CD14-positive monocyte (primary cell): Measurements from ENCODE around the gene PMFBP1. TPM values are rescaled to one million over a fixed set of nuclear protein-coding genes. Genes with fewer than 3 reads are reported as not detected.

ENCODE experiments used
- DNase-seq, 3 donors: peaks; one replicate each; pipeline ENCODE4 v3.0.0-alpha.2; 2011 to 2022
- H2AFZ ChIP-seq: 2 replicates; pipeline ENCODE4 v1.6.0; 2012; ENCODE audit warnings: mild to moderate bottlenecking, low read depth, low read length, inconsistent platforms; ENCODE audit not compliant: insufficient read depth, poor library complexity, severe bottlenecking
- H3K27ac ChIP-seq, 2 donors: 1 replicate in 1 of 2; 2 replicates in 1 of 2; pipeline ENCODE4 v1.5.1; 2012 to 2013; ENCODE audit warnings: low read length in 2 of 2, control low read depth in 1 of 2, inconsistent platforms in 1 of 2, low read depth in 1 of 2, mild to moderate bottlenecking in 1 of 2
- H3K27me3 ChIP-seq, 2 donors: one replicate each; pipeline versions ENCODE4 v1.6.0 to v1.6.1; 2011 to 2013; ENCODE audit warnings: low read length in 2 of 2; ENCODE audit not compliant: control insufficient read depth in 2 of 2, insufficient read depth in 2 of 2
- H3K36me3 ChIP-seq, 2 donors: replicated peaks in 1 of 2; 1 replicate in 1 of 2; 2 replicates in 1 of 2; pipeline versions ENCODE4 v1.5.1 to v1.6.1; 2012 to 2013; ENCODE audit warnings: low read length in 2 of 2, control low read depth in 1 of 2, inconsistent platforms in 1 of 2, mild to moderate bottlenecking in 1 of 2; ENCODE audit not compliant: insufficient read depth in 2 of 2, control insufficient read depth in 1 of 2
- H3K4me1 ChIP-seq, 2 donors: 1 replicate in 1 of 2; 2 replicates in 1 of 2; pipeline versions ENCODE4 v1.5.1 to v1.6.1; 2012 to 2013; ENCODE audit warnings: low read length in 2 of 2, control low read depth in 1 of 2, inconsistent platforms in 1 of 2, mild to moderate bottlenecking in 1 of 2, moderate library complexity in 1 of 2; ENCODE audit not compliant: insufficient read depth in 2 of 2, control insufficient read depth in 1 of 2
- H3K4me2 ChIP-seq: replicated peaks from 2 replicates; pipeline ENCODE3; 2012; ENCODE audit warnings: low read length, moderate library complexity, mild to moderate bottlenecking; ENCODE audit not compliant: poor library complexity, severe bottlenecking; ENCODE audit errors: extremely low read depth
- H3K4me3 ChIP-seq, 3 experiments: fragments of 200-600 bp in 1 of 3; sonication (generic) in 1 of 3; replicated peaks in 1 of 3; 1 replicate in 2 of 3; 2 replicates in 1 of 3; pipeline ENCODE4 v1.5.1; 2011 to 2013; ENCODE audit warnings: low read length in 3 of 3, mild to moderate bottlenecking in 3 of 3, control low read depth in 2 of 3, low read depth in 2 of 3, inconsistent platforms in 1 of 3, moderate library complexity in 1 of 3
- H3K79me2 ChIP-seq: 2 replicates; pipeline ENCODE4 v1.6.0; 2012; ENCODE audit warnings: mild to moderate bottlenecking, control low read depth, inconsistent platforms, low read length, moderate library complexity; ENCODE audit not compliant: insufficient read depth
- H3K9ac ChIP-seq: 2 replicates; pipeline ENCODE4 v1.6.0; 2017; ENCODE audit warnings: low read length, mild to moderate bottlenecking; ENCODE audit not compliant: insufficient read depth, poor library complexity, severe bottlenecking
- H3K9me3 ChIP-seq, 2 donors: replicated peaks in 1 of 2; 1 replicate in 1 of 2; 2 replicates in 1 of 2; pipeline versions ENCODE4 v1.5.1 to v1.6.1; 2012 to 2013; ENCODE audit warnings: low read length in 2 of 2, control low read depth in 1 of 2; ENCODE audit not compliant: control insufficient read depth in 1 of 2, insufficient read depth in 1 of 2
- H4K20me1 ChIP-seq: 2 replicates; pipeline ENCODE4 v1.6.0; 2012; ENCODE audit warnings: mild to moderate bottlenecking, low read length, control low read depth, moderate library complexity; ENCODE audit not compliant: insufficient read depth
- H3K27ac Mint-ChIP-seq, 7 donors: one replicate each; pipeline ENCODE4 v1.8.0; 2020; ENCODE audit warnings: mild to moderate bottlenecking in 7 of 7, mixed read lengths in 7 of 7, moderate library complexity in 6 of 7, inconsistent platforms in 2 of 7
- H3K27me3 Mint-ChIP-seq, 3 donors: one replicate each; pipeline ENCODE4 v1.8.0; 2021 to 2022; ENCODE audit warnings: low read depth in 3 of 3, mild to moderate bottlenecking in 3 of 3, mixed read lengths in 3 of 3, moderate library complexity in 3 of 3, inconsistent platforms in 1 of 3
- H3K36me3 Mint-ChIP-seq, 2 donors: one replicate each; pipeline ENCODE4 v1.8.0; 2020; ENCODE audit warnings: mixed read lengths in 2 of 2, inconsistent platforms in 1 of 2, mild to moderate bottlenecking in 1 of 2
- H3K4me1 Mint-ChIP-seq: one replicate; pipeline ENCODE4 v1.8.0; 2020; ENCODE audit warnings: mild to moderate bottlenecking, mixed read lengths
- H3K4me3 Mint-ChIP-seq, 2 donors: one replicate each; pipeline ENCODE4 v1.8.0; 2020; ENCODE audit warnings: mild to moderate bottlenecking in 2 of 2, mixed read lengths in 2 of 2, moderate library complexity in 1 of 2
- H3K9me3 Mint-ChIP-seq, 7 donors: one replicate each; pipeline ENCODE4 v1.8.0; 2020 to 2022; ENCODE audit warnings: mixed read lengths in 7 of 7, mild to moderate bottlenecking in 6 of 7, moderate library complexity in 6 of 7, inconsistent platforms in 2 of 7
- WGBS: methylation state at CpG from one replicate; pipeline ENCODE4 v1.1.5; 2013; ENCODE audit warnings: missing lambda C conversion rate; ENCODE audit not compliant: insufficient coverage; 5-methylcytosine and 5-hydroxymethylcytosine counted together
- intact Hi-C, 2 donors: fragments of 100-400 bp; cut with micrococcal nuclease; formaldehyde crosslinking; loops; one replicate each; pipeline versions ENCODE4 v1.15.0 to v1.15.1; 2023
- polyA plus RNA-seq, 3 donors: library from polyadenylated mRNA; depleted of rRNA in 1 of 3; unstranded in 2 of 3; stranded (reverse) in 1 of 3; fragments of 300-500 nt in 2 of 3; fragments of >200 nt in 1 of 3; fragmentation: Illumina TruSeq in 2 of 3; gene quantifications; 1 replicate in 2 of 3; 2 replicates in 1 of 3; pipeline ENCODE4 v1.2.3, GENCODE V29; 2012 to 2021
- TF ChIP-seq, protein P1 (sequence below): fragments of 200-600 bp; IDR thresholded peaks from one replicate; pipeline ENCODE4 v1.8.0; 2022; ENCODE audit warnings: antibody characterized with exemption, mild to moderate bottlenecking

PMFBP1 gene
- polyA plus RNA-seq, 3 donors: 0.15 to 0.87 (median 0.18) TPM

DNA sequence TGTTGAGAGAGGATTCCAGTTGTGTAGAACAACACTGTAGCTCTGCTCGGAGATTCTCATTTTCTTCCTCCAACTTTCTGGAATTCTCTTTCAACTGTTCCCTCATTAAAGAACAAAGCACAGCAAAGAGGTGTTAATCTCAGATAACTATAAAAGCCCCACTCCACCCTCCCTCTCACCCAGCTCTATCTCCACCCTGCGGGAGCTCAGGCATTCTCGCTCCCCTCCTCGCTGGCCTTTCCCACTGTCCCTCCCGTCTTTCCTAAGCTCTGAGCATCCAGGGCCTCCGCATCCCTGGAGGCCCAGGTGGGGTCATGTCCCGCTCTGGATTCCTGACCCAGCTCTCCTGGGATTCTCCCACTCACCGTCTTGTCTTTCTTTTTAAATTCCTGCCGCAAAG lies 43.3 kb downstream of the PMFBP1 start:
- Mint-ChIP-seq H3K36me3 (peaks cover 3% of the 10 kb centered on the region in 2 donors), H3K27me3 (peaks cover 0 to 4% (median 3%) of the 10 kb centered on the region in 3 donors), H3K4me1 (peaks cover 24% of the 10 kb centered on the region), H3K9me3 (no peaks in the 10 kb centered on the region), H3K27ac (peak overlapping the region in 1 of 7 donors; percentile 25), H3K4me3 (no peak overlapping the region)
- H3K27ac ChIP-seq: no peak overlapping the region
- no peak overlapping the region for H2AFZ ChIP-seq
- H3K36me3 ChIP-seq: peaks cover 0 to 6% of the 10 kb centered on the region in 2 donors
- DNase-seq: no peak
- H4K20me1 ChIP-seq: no peaks in the 10 kb centered on the region
- no peaks in the 10 kb centered on the region for H3K9me3 ChIP-seq
- H3K27me3 ChIP-seq: no peaks in the 10 kb centered on the region
- H3K4me3 ChIP-seq: no peak overlapping the region
- no peaks in the 10 kb centered on the region for H3K79me2 ChIP-seq
- 91% methylated on average over 8 of the region's 9 CpGs for WGBS
- H3K4me2 ChIP-seq: no peak overlapping the region
- H3K4me1 ChIP-seq: peaks cover 17 to 23% of the 10 kb centered on the region in 2 donors
- H3K9ac ChIP-seq: no peak overlapping the region
- intact Hi-C loops: loop anchor here (10.0 kb wide), 3 partner anchors 106 to 336 kb away; no protein-coding TSS in a partner anchor
- TF ChIP-seq, protein P1, sequence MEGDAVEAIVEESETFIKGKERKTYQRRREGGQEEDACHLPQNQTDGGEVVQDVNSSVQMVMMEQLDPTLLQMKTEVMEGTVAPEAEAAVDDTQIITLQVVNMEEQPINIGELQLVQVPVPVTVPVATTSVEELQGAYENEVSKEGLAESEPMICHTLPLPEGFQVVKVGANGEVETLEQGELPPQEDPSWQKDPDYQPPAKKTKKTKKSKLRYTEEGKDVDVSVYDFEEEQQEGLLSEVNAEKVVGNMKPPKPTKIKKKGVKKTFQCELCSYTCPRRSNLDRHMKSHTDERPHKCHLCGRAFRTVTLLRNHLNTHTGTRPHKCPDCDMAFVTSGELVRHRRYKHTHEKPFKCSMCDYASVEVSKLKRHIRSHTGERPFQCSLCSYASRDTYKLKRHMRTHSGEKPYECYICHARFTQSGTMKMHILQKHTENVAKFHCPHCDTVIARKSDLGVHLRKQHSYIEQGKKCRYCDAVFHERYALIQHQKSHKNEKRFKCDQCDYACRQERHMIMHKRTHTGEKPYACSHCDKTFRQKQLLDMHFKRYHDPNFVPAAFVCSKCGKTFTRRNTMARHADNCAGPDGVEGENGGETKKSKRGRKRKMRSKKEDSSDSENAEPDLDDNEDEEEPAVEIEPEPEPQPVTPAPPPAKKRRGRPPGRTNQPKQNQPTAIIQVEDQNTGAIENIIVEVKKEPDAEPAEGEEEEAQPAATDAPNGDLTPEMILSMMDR: no peak

DNA sequence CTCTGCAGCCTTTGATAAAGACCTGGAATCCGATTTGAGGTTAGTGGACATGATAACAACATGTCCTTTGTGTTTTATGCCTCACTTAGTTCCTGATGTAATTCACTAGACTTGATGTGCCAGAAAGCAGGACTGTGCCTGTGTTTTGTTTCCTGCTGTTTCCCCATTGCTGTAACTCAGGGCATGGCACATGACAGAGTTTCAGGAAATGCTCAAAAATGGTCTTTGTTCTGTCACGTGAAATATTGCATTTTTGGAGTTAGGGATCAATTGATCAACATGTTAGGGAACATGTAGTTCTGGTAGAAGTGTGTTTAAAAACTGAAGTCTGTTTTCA lies 45.6 kb downstream of the PMFBP1 start:
- H3K9me3 Mint-ChIP-seq: no peaks in the 10 kb centered on the region
- peaks cover 0 to 2% (median 0%) of the 10 kb centered on the region in 3 donors for H3K27me3 Mint-ChIP-seq
- no peak overlapping the region for H3K4me3 Mint-ChIP-seq
- H4K20me1 ChIP-seq: no peaks in the 10 kb centered on the region
- H3K4me2 ChIP-seq: no peak overlapping the region
- no peaks in the 10 kb centered on the region for H3K9me3 ChIP-seq
- H3K36me3 Mint-ChIP-seq: peaks cover 6 to 13% of the 10 kb centered on the region in 2 donors
- peak overlapping the region in 1 of 2 donors; percentile 72 for H3K27ac ChIP-seq
- H3K4me1 ChIP-seq: peaks cover 17 to 23% of the 10 kb centered on the region in 2 donors
- H3K9ac ChIP-seq: no peak overlapping the region
- no peaks in the 10 kb centered on the region for H3K79me2 ChIP-seq
- H3K27ac Mint-ChIP-seq: peak overlapping the region in 4 of 7 donors; percentile 6 to 56 (median 50)
- 88% methylated on average over 1 of the region's 2 CpGs for WGBS
- DNase-seq: peak in 1 of 3 donors; percentile 12
- TF ChIP-seq, protein P1: no peak
- peaks cover 0 to 6% of the 10 kb centered on the region in 2 donors for H3K36me3 ChIP-seq
- intact Hi-C loops: loop anchor here (10.0 kb wide), 3 partner anchors 108 to 338 kb away; no protein-coding TSS in a partner anchor
- peaks cover 24% of the 10 kb centered on the region for H3K4me1 Mint-ChIP-seq
- H3K4me3 ChIP-seq: no peak overlapping the region
- H2AFZ ChIP-seq: no peak overlapping the region
- H3K27me3 ChIP-seq: no peaks in the 10 kb centered on the region
